Stimulated activated CD4-positive, alpha-beta T cell treated with anti-CD3 and anti-CD28 coated beads, Interleukin-2, amount 100 ng/mL, for 48 hours (primary cell): Measurements from ENCODE around the gene CCNB2.

Source experiments
- DNase-seq, 2 donors: peaks; one replicate each; pipeline ENCODE4 v3.0.0-alpha.2; 2020

Gene CCNB2

DNA sequence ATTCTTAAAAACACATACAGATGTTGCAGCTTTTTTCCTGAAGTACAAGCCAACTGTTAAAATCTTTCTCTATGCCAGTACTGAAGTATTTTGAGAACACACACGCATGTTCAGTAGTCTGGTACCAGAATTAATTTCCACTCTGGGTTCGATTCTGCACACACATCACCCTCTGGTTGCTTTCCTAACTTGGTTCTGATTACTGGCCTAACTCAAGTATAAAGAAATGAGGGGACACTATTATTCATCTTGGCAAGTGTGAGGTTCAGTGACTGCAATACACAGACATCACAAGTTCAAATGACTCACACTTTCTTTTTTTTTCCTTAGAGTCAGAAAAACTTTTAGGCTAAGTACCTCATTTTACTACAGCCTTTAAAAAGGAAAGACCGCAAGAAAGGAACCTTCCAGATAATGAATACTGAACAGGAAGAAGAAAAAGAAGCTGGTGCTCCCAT is 64.3 kb downstream of the CCNB2 start:
- no peak for DNase-seq

DNA sequence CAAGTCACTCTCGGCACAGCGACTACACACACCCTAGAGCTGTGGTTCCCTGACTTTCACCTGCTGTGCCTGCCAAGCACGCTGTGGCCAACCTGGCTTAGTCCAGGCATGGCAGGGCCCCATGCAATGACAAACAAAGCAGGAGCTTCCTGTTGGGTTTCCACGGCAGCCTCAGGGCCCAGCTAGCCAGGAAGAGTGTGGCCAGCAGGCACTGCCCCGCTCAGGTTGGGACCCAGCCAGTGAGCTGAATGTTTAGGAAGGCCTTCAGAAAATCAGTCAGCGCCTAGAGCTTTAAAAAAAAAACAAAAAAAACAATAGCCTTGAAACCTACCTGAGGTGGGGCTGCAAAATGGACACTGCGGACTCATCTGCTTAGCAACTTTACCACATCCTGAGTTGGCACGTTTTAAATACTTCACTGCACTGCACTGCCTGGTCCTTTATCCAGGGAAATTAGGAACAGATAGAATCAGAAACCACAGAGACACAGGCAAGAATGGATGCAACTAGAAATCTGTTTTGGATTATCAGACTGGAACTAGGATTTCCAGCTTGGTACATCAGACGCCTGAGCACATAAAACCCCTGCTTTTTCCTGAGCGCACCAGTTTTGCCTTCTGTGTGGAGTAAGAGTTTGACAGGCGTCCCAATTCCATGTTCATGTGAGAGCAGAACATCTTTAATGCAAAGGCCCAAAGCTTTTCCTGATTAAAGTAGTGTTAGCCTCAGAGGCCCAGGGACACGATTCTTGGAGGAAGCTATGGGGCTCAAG is 65.5 kb downstream of the CCNB2 start:
- no peak for DNase-seq

DNA sequence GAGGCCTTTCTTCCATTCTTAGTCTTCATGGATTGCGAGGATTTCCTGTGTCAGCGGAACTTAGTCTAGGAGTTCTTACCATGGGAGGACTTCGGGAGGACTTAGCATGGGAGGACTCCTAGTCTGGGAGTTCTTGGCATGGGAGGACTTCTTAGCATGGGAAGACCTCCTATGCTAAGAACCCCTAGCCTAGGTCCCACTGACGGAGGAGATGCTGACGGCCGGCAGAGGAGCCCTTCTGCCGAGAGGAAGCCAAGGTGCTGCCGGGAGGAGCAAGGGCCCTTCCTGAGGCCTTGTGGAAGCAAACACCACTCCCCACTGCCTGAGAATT is 66.1 kb downstream of the CCNB2 start:
- no peak for DNase-seq

DNA sequence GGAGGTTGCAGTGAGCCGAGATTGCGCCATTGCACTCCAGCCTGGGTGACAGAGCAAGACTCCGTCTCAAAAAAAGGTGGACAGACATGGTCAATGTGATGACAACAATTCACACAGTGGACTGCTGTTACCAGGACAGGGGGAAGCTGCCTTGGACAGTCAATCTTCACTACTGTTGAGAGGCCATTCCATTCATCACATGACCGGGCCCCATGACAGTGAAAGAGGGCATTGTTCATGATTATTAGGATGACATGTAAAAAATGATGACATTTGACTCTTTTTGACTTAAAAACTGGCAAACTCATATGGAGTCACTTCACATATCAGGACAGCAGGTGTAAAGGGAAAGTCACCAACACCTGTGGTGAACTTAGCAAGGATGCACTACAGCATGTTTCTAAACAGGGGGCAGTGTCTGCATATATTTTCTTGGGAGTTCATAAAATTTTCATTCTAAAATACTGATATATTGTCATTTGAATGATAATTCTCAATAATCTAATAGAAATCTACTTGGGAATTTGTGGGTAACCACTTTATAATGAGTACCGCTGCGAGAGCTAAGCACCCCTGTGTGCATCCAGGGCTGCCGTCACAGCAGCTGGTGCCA is 67.4 kb downstream of the CCNB2 start:
- no peak for DNase-seq

- no peak for DNase-seq
These were observed 68.2 kb downstream of the CCNB2 start for GRCh38 chr15:59173194-59173593.

- DNase-seq: no peak
These were observed 69.3 kb downstream of the CCNB2 start for GRCh38 chr15:59174151-59174834.
